Kidney epithelial cell (primary cell): ENCODE data around the gene TENT5C. TPM values are rescaled to one million over a fixed set of nuclear protein-coding genes. Genes with fewer than 3 reads are reported as not detected.

ENCODE experiments used
- DNase-seq: peaks from one replicate; pipeline ENCODE4 v3.0.0-alpha.2; 2010; ENCODE audit warnings: low read depth
- H3K27me3 ChIP-seq: 2 replicates; pipeline ENCODE4 v1.6.0; 2011; ENCODE audit warnings: low read length; ENCODE audit not compliant: control insufficient read depth, insufficient read depth
- H3K36me3 ChIP-seq: 2 replicates; pipeline ENCODE4 v1.5.1; 2011; ENCODE audit warnings: low read length; ENCODE audit not compliant: control insufficient read depth, insufficient read depth
- H3K4me3 ChIP-seq: 2 replicates; pipeline ENCODE4 v1.5.1; 2011; ENCODE audit warnings: low read depth, mild to moderate bottlenecking, control low read depth, low read length
- CTCF ChIP-seq: IDR thresholded peaks from 2 replicates; pipeline ENCODE4 v1.5.1; 2011; ENCODE audit warnings: mild to moderate bottlenecking, moderate library complexity, low read length, control low read depth, inconsistent platforms; ENCODE audit not compliant: insufficient read depth, poor library complexity, severe bottlenecking
- total RNA-seq: library from RNA; depleted of rRNA; stranded (reverse); fragments of >200 nt; gene quantifications from 2 replicates; pipeline ENCODE4 v1.2.3, GENCODE V29; 2015

TENT5C gene
- total RNA-seq, 1 donor from 2014 or later: 0.13 TPM

GRCh38 chr1:117618450-117619122, 12.7 kb downstream of the TENT5C start:
- TF ChIP-seq CTCF: no peak
- no peak for DNase-seq
- Histone ChIP-seq H3K36me3 (no peaks in the 10 kb centered on the region), H3K27me3 (no peaks in the 10 kb centered on the region), H3K4me3 (no peak overlapping the region)

GRCh38 chr1:117620440-117620839, 14.6 kb downstream of the TENT5C start:
- TF ChIP-seq CTCF: no peak
- DNase-seq: no peak
- Histone ChIP-seq H3K27me3 (no peaks in the 10 kb centered on the region), H3K4me3 (no peak overlapping the region), H3K36me3 (no peaks in the 10 kb centered on the region)

- no peak for DNase-seq
- no peaks in the 10 kb centered on the region for H3K36me3 ChIP-seq
- TF ChIP-seq CTCF: no peak
- H3K4me3 ChIP-seq: no peak overlapping the region
- H3K27me3 ChIP-seq: no peaks in the 10 kb centered on the region
These were observed 15.5 kb downstream of the TENT5C start for GRCh38 chr1:117621316-117621715.

GRCh38 chr1:117622726-117623125, 16.9 kb downstream of the TENT5C start:
- TF ChIP-seq CTCF: no peak
- Histone ChIP-seq H3K27me3 (no peaks in the 10 kb centered on the region), H3K4me3 (no peak overlapping the region), H3K36me3 (no peaks in the 10 kb centered on the region)
- DNase-seq: no peak

- Histone ChIP-seq H3K27me3 (no peaks in the 10 kb centered on the region), H3K4me3 (no peak overlapping the region), H3K36me3 (no peaks in the 10 kb centered on the region)
- no peak for DNase-seq
- no peak for TF ChIP-seq CTCF
These were observed 17.3 kb downstream of the TENT5C start for GRCh38 chr1:117623141-117623540.

- no peak overlapping the region for H3K4me3 ChIP-seq
- no peaks in the 10 kb centered on the region for H3K27me3 ChIP-seq
- TF ChIP-seq CTCF: no peak
- DNase-seq: no peak
- no peaks in the 10 kb centered on the region for H3K36me3 ChIP-seq
These were observed 17.9 kb downstream of the TENT5C start for GRCh38 chr1:117623698-117624097.
